ENCODE results near the gene CAMTA2. TPM values are rescaled to one million over a fixed set of nuclear protein-coding genes. Genes with fewer than 3 reads are reported as not detected.
"Not testable (repeated sequence)": the region's sequence is repeated elsewhere in the genome, so short reads cannot be mapped to it uniquely, and the experiment has no call there.

Gene CAMTA2
- total RNA-seq, 4 donors from 2014 or later, result 6.9 to 19.6 (median 13.4) TPM

- Histone ChIP-seq H3K4me3 (no peak overlapping the region), H3K4me1 (peaks cover 5 to 33% (median 9%) of the 10 kb centered on the region in 3 donors), H3K27ac (no peak overlapping the region), H3K9me3 (no peaks in the 10 kb centered on the region), H3K36me3 (no peaks in the 10 kb centered on the region), H3K27me3 (peaks cover 0 to 15% (median 0%) of the 10 kb centered on the region in 4 donors)
- TF ChIP-seq CTCF (IDR thresholded peaks at IDR 0.05) (no peak), POLR2A (IDR thresholded peaks at IDR 0.05) (no peak)
- DNase-seq, result no peak
- 94 to 96% methylated on average over 3 to 6 of the region's 13 CpGs for WGBS, 2 donors
- intact Hi-C loops (cut with DNase I), result no loop called here
These were observed 46.0 kb upstream of the CAMTA2 start for GRCh38 chr17:5033352-5034015.

GRCh38 chr17:5032865-5033264 is 45.4 kb upstream of the CAMTA2 start:
- Histone ChIP-seq H3K36me3 (no peaks in the 10 kb centered on the region), H3K27ac (no peak overlapping the region), H3K9me3 (no peaks in the 10 kb centered on the region), H3K4me3 (no peak overlapping the region), H3K27me3 (peaks cover 0 to 15% (median 0%) of the 10 kb centered on the region in 4 donors), H3K4me1 (peaks cover 5 to 33% (median 9%) of the 10 kb centered on the region in 3 donors)
- intact Hi-C loops (cut with DNase I), result no loop called here
- 67 to 73% methylated on average over 1 to 3 of the region's 6 CpGs for WGBS, 2 donors
- DNase-seq, result no peak
- no peak for TF ChIP-seq CTCF (IDR thresholded peaks at IDR 0.05)
- TF ChIP-seq POLR2A (IDR thresholded peaks at IDR 0.05), result no peak

- H3K9me3 ChIP-seq, result no peaks in the 10 kb centered on the region
- H3K36me3 ChIP-seq, result no peaks in the 10 kb centered on the region
- H3K4me3 ChIP-seq, result peak overlapping the region; percentile 34 to 73 (median 50)
- peak overlapping the region; percentile 51 to 78 (median 64) for H3K27ac ChIP-seq
- TF ChIP-seq POLR2A (IDR thresholded peaks at IDR 0.05) (no peak), CTCF (IDR thresholded peaks at IDR 0.05) (peak; percentile 80 to 87 (median 84))
- peaks cover 0 to 15% (median 0%) of the 10 kb centered on the region in 4 donors for H3K27me3 ChIP-seq
- WGBS, 2 donors, result 4 to 6% methylated on average over 19 to 21 of the region's 48 CpGs
- no peak for DNase-seq
- H3K4me1 ChIP-seq, result peaks cover 5 to 33% (median 9%) of the 10 kb centered on the region in 3 donors
- intact Hi-C loops (cut with DNase I), result no loop called here
These were observed 44.0 kb upstream of the CAMTA2 start for GRCh38 chr17:5031365-5032082.

- H3K27ac ChIP-seq; H3K9me3 ChIP-seq; intact Hi-C loops (cut with DNase I); DNase-seq; H3K4me3 ChIP-seq; H3K27me3 ChIP-seq; H3K36me3 ChIP-seq: not testable (repeated sequence)
- 91 to 92% methylated on average over 2 of the region's 2 CpGs for WGBS, 2 donors
- H3K4me1 ChIP-seq, result peaks cover 3 to 39% (median 5%) of the 10 kb centered on the region in 3 donors
These were observed 42.7 kb upstream of the CAMTA2 start for GRCh38 chr17:5030168-5030567.

GRCh38 chr17:5027916-5028315 is 40.4 kb upstream of the CAMTA2 start:
- H3K27ac ChIP-seq, result no peak overlapping the region
- no peak overlapping the region for H3K4me3 ChIP-seq
- no peaks in the 10 kb centered on the region for H3K9me3 ChIP-seq
- H3K27me3 ChIP-seq, result no peaks in the 10 kb centered on the region
- no peak for DNase-seq
- intact Hi-C loops (cut with DNase I), result no loop called here
- peaks cover 4 to 20% (median 6%) of the 10 kb centered on the region in 3 donors for H3K36me3 ChIP-seq
- H3K4me1 ChIP-seq, result peaks cover 0 to 31% (median 0%) of the 10 kb centered on the region in 3 donors
- WGBS, 2 donors, result 71 to 85% methylated on average over 5 of the region's 5 CpGs
- TF ChIP-seq CTCF (IDR thresholded peaks at IDR 0.05) (no peak), POLR2A (IDR thresholded peaks at IDR 0.05) (no peak)

All from esophagus squamous epithelium (tissue), 5 donors.